ENCODE measurements around the gene COL4A2.

COL4A2 gene

GRCh38 chr13:110306960-110307766, at the start of gene COL4A2, which contains the start of gene COL4A1:
Gene COL4A2 (plus strand): TSS chr13:110307284. CDS start chr13:110307904, 620 bp downstream.
Gene COL4A1 (minus strand): TSS chr13:110307157. CDS start chr13:110307027, 130 bp downstream.
- DNase-seq = no peak

- DNase-seq = no peak
These were observed 49.7 kb upstream of the COL4A2 start for GRCh38 chr13:110257408-110257807.

GRCh38 chr13:110258876-110259631, 48.0 kb upstream of the COL4A2 start:
- DNase-seq = no peak

- no peak for DNase-seq
These were observed 47.4 kb upstream of the COL4A2 start for GRCh38 chr13:110259651-110260050.

DNA sequence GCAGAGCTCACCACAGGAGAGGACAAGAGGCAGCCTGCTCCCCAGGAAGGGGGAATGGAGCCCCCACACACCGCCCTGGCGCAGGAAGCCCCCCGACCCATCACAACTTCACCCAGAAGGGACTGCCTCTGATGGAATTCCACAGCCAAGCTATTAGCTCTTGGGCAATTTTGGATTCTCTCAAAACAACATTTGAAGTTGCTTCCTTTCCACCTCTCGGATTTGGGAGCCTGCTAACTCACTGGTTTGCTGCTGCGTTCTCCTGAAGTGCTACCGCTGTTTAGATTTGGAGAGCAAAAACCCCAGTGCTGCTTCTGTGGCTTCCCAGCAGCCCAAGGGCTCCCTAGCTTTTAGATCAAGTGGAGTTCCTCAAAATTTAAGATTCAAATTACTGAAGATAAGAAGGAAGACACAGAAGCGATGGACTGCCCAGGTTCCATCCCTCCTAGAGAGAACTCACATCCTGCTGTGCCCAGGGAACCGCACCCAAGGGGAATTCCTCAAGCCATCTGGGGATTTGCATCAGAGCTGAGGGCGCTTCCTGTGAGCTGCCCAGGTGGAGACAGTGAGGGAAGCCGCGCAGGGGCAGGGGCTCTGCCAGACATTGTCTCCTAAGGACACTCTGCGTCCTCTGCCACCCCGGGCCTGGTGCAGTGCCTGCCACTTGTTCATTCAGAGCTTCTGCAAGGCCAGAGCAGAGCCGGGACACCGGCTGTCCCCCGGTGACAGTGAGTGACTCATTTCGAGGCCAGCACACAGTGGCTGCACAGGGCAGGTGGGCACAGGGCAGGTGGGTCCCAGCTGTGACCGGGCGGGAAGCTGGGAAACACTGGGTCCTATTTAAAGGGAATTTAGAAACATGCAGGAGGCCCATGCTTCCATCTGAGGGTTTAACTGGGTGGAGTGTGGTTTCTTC, 45.7 kb upstream of the COL4A2 start:
- no peak for DNase-seq

GRCh38 chr13:110262082-110262436, 45.0 kb upstream of the COL4A2 start:
- no peak for DNase-seq

DNA sequence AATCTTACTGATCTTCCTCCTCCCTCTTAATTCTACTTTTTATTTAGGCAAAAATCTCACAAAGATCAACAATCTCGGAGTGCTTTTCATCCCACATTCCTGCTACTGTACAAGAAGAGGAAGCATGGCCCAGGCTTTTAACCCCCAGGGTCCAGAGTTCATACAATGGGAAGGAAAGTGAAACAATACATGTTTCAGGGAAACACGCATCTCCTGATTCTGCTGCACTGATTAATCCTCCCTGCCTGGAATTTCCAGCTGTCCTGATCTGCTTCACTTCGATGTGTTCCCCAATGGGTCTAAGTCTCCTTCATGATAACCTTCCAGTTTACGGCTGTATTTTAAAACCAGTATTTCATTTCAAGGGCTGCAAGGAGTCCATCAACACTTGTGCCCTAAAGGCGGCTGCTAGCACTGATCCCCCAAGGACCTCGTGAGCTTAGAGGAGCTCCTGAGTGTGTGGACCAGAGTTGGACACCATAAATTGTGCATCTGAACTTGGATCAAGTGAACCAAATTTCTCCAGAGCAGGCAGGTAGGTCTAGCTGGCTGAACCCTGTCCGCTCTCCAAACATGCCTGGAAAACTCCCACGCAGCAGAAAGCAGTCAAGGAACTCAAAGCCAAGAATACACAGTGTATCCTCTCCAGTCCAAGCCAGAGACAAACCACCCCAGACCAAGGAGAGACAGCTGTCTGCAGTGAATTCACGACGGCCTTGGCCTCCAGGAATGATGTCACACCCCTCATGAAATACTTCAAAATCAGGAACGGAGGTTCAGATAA, 44.4 kb upstream of the COL4A2 start:
- DNase-seq = no peak

GRCh38 chr13:110263404-110263803, 43.7 kb upstream of the COL4A2 start:
- no peak for DNase-seq

GRCh38 chr13:110263888-110264287, 43.2 kb upstream of the COL4A2 start:
- no peak for DNase-seq

- no peak for DNase-seq
These were observed 42.3 kb upstream of the COL4A2 start for GRCh38 chr13:110264685-110265275.

DNA sequence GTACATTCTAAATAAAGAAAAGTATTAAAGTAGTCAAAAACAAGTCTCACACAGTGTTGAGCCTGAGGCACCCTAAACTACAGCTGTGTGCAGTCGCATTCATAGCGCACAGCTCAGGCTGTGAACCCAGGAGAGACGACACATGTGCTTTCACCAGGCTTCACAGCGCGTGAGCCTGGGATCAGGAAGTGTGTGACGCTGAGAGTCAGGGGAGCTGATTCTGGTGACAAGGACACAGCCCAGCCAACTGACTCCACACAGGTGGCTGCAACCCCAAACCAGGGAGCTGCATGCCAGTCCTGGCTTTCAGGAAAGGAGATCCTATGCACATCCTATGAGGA, 41.8 kb upstream of the COL4A2 start:
- DNase-seq = no peak

- DNase-seq = no peak
These were observed 41.2 kb upstream of the COL4A2 start for GRCh38 chr13:110265682-110266430.

- DNase-seq = no peak
These were observed 40.7 kb upstream of the COL4A2 start for GRCh38 chr13:110266431-110266809.

GRCh38 chr13:110266983-110267382, 40.1 kb upstream of the COL4A2 start:
- no peak for DNase-seq

- no peak for DNase-seq
These were observed 39.0 kb upstream of the COL4A2 start for GRCh38 chr13:110268061-110268460.

DNA sequence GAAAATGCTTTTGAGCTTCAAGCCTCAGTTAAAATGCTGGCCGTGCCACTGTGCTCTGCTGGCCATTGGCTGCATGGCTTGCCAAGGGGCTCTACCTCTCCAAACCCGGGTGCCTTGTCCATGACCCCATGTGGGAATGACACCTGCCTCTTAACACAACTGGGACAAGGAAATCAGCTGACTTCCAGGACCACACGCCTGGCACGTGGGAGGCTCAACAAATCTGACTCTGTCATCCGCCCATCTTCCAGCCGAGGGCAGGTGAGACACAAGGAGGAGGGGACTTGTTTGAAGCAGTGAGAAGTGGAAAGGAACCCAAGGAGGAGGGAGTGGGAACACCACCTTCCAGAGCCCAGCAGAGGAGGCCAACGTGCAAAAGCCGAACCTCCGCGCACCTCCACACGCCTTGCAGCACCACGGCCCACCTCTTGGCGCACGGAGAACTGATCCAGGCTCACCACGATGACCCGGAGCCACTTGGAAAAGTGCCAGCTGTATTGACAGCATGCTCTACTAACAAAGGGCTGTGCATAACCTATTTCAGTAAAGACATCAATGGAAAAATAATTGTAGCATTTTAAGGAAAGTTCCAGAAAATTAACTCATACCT, 38.4 kb upstream of the COL4A2 start:
- no peak for DNase-seq

DNA sequence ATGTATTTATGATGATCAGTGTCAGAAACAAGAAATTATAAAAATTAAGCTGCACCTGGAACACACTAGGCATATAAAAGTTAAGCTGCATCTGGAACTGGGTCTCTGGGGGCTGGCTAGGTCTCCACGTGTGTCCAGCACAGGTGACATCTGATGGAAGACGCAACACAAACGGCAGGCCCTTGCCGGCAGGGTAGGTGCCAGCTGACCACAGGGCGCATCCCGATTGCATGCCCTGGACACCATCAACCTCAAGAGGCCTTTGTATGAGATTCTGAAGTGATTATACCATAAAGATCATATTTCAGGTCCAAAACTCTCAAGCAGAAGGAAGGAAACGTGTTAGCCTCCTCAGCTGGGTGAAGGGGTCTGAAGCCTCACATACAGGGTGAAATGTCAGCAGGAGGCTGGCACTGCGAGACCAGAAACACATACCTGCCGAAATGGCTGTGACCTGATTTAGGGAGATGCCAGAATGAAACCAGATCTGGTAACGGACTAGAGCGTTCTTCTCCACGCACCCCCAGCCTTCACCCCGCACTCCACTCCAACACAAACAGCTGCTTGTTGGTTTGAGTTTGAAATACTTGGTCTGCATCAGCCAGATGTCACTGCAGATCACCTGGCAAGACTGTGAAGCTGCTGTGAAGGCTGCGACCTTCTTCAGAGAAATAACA, 37.4 kb upstream of the COL4A2 start:
- no peak for DNase-seq

DNA sequence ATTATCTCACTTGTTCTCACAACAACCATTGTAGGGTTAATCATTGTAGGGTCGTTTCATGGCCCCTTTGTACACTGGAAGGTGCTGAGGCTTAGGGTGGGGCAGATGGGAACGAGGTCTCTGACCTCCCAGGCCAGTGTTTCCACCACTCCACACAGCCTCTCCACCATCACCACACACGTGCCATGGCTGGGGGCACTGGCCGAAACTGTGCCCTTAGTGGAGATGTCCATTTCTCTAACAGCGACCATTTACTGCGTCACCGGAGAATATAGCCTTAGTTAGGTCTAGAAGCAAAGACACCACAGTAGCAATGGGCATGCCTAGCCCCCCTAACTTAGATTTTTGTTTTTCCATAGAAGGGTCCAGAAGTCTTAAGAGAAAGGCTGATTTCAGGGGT, 36.6 kb upstream of the COL4A2 start:
- DNase-seq = no peak

GRCh38 chr13:110271313-110271712, 35.8 kb upstream of the COL4A2 start:
- no peak for DNase-seq

DNA sequence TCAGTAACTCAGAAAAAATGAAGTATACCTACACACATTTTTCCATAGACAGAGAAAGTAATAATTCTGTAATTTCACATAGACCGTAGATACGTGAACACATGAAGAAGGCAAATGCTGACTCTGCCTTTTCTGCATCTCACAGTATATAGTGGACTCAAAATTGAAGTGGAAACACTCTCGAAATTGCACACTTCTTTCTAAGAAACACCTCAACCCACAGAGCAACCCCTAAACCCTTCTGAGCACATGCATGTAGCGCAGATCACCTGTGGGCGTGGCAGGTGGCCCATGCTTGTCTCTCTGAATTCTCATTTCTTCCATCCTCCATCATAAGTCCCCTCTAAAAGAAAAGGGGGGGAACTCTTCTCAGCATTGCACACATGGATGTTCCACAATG, 34.9 kb upstream of the COL4A2 start:
- DNase-seq = peak; percentile 13

Measured in activated CD4-positive, alpha-beta T cell treated with anti-CD3 and anti-CD28 coated beads, Interleukin-2, amount 50 U/mL, for 16 hours (primary cell).